Tongue (tissue), 2 donors: Measurements from ENCODE around the gene ADGRB3. TPM values are rescaled to one million over a fixed set of nuclear protein-coding genes. Genes with fewer than 3 reads are reported as not detected.
"Not testable (repeated sequence)": the region's sequence is repeated elsewhere in the genome, so short reads cannot be mapped to it uniquely, and the experiment has no call there.

Source experiments
- DNase-seq: peaks from one replicate; pipeline ENCODE4 v3.0.0-alpha.2; 2015
- total RNA-seq: library from RNA; depleted of rRNA; stranded (reverse); fragments of >200 nt; gene quantifications from one replicate; pipeline ENCODE4 v1.2.3, GENCODE V29; 2014

Gene ADGRB3
- total RNA-seq, 1 donor from 2014 or later = 6.1 TPM

DNA sequence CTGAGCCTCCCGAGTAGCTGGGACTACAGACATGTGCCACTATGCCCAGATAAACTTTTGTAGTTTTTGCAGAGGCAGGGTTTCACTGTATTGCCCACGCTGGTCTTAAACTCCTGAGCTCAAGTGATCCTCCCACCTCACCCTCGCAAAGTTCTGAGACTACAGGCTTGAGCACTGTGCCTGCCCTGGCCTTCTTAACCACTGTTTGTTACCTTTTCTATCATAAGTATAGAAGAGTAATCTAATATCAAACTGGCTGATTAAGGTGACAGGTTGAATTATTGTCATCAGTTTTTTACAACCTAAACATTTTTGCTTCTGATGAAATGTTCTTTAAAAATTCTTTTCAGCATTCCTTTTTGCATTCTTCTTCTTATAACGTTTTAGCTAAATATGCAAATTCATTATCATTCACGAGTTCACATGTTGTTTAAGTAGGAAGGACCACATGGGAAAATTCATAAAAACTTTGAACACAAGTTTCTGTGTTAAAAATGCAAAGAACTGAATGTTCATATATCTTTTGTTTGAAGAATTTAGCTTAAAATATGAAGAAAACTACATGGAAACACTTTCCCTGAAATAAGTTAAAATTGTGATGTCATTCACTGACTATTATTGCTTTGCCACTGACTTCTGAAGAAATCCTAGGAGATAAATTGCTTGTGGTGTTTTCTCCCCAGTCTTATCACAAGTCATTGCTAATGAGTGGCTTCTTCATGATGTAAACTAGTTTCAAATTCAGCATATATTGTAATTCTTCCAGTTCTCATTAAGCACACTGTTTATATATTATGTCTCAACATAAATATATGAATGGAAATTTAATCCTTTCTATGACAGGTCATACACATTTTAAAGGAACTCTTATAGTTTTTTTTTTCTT lies 106.7 kb downstream of the ADGRB3 start:
- DNase-seq = no peak

DNA sequence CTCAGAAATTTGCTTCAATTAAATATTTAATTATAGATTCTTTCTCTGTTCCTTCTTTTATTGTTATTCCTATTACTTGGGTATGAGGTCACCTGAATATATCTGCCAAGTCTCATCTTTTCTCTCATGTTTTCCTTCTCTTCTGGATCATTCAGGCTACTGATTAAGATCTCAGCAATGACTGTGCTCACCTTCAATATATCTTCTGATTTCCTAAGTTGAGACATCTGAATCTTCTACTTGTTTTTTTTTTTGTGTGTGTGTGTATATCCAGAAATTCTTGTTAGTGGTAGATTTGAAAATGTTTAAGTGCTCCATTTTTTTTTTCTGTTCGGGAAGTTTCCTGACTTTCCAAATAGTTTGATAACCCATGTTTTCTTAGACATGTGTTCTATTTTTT lies 108.0 kb downstream of the ADGRB3 start:
- DNase-seq = no peak

DNA sequence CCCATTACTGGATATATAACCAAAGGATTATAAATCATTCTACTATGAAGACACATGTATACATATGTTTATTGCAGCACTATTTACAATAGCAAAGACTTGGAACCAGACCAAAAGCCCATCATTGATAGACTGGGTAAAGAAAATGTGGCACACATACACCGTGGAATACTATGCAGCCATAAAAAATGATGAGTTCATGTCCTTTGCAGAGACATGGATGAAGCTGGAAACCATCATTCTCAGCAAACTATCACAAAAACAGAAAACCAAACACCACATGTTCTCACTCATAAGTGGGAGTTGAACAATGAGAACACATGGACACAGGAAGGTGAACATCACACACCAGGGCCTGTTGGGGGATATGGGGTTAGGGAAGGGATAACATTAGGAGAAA lies 109.3 kb downstream of the ADGRB3 start:
- DNase-seq = not testable (repeated sequence)

- DNase-seq = no peak
Measured at GRCh38 chr6:68746376-68746775, 111.3 kb downstream of the ADGRB3 start.

GRCh38 chr6:68747110-68747790 lies 112.2 kb downstream of the ADGRB3 start:
- DNase-seq = no peak

- not testable (repeated sequence) for DNase-seq
Measured at GRCh38 chr6:68747832-68748231, 112.8 kb downstream of the ADGRB3 start.

DNA sequence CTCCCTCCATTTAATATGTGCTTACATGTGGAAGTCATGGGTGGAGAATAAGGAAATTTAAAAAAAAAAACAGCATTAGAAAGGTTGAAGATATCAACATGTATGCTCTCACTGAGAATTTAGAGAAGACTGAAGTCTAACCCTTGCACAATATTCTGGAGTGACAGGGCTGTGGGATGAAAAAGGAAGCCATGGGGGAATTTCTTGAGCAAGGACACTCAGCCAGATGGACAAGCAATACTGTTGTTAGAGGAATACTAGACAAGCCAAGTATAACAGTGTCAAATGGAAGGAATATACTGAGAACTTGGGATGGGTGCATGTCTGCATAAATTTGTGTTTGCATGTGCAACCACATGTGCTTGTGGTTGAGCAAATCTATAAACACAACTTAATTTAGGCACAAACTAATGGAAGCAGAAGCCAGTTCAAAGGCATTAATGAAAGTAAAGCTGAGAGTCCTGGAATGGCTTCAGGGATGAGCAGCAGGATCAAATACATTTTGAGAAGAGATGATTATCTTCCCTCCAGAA lies 119.7 kb downstream of the ADGRB3 start:
- no peak for DNase-seq

DNA sequence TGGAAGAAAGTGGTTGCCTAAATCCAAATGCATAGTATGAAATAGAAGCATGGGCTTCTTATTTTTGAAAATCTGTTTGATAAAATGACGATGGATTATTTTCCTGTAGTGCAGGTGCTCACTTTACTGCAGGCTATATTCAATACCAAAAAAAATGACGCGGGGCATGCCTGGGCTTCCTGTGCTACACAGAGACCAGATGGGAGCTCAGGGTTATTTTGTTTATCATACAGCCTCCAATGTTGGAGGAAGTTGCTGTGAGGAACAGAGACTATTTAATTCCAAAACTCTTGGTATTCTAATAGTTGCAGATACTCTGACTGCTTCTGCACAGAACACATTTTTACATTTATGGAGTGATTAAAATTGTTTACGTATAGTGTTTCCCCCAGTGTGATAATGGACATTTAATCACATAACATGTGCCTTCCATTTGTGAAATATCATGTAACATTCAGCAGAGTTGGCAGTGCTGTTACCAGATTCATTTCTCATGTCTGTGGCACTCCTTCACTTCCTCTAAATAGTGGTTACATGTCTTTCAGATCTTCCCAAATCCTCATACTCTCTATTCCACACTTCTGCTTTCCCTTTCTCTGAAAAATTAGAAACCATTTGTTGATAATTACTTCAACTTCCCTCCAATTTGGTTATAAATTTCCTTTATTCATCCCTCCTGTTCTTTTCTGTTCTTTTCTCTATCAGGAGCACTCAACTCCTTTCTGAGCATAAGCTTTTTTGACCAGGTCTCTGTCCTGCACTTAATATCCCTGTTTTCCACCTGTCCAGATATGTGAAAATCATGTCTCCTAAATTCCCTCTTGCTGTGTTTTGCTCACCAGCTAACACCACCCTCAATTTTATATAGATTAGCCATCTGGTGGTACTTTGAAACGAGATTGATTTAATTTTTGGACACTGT lies 121.6 kb downstream of the ADGRB3 start:
- DNase-seq = peak; percentile 12

DNA sequence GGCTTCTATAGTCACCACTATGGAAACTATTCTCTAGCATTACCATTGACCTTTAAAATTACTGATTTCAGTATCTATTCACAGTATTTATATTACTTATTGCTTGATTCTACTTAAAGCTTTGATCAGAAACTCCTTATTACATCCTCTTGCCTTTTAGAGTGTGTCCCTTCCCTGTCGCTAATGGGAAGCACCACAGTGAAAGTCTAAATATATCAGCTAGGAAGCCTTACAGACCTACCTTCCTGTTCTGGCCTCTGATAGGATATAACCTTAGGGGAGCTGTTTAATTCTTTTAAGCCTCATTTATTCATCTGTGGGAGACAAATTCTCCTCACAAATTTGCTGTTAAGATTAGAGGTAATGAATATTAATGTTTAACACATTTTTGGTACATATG lies 122.7 kb downstream of the ADGRB3 start:
- DNase-seq = no peak

DNA sequence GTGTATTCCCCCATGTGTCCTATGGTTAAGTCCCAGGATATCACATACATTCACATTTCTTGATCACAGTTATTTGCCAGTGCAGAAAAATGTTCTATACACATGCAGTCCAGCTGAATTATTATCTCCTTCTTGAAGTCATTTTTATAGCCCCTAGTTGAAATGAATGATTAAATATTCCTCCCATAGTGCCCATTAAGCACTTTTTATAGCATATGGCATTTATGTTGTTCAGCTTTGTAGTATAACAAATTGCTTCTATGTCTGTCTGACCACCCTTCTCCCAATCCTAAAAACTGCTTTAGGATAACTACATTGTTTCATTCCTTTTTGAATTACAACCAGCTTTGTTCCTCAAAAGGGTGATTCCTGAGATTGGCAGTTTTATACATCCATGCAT lies 123.5 kb downstream of the ADGRB3 start:
- no peak for DNase-seq

GRCh38 chr6:68760485-68760884 lies 125.4 kb downstream of the ADGRB3 start:
- DNase-seq = no peak

DNA sequence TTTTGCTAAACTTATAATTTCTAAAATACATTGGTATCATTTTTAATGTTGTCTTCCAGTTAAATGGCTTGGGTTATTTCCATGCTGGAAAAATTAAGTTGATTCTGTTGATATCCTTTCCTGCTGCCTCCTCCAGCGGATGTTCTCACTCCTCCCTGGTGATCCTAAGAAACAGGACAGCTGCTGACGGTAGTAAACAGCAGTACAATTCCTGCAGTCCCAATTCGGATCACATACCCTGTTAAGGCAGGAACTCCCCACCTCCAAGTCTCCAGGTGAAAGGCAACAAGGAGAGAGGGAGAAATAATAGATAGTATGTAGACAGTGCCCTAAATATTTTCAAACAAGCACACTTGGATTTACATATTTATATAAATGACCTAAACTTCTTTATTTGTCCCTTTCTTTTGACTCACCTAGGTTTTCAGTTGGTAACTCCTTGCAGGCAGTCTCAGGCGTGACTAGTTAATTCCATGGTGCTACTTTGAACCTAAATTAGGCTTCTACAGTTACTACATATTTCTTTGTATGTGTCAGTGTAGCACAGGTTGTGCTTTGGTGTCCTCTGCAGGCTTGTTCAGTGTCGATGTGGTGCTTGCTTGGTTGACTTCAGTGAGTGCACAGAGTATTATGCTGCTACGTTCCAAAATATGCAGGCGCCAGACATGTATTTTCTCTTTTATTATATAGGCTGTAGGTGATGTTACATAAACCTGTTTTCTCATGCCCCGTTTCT lies 126.0 kb downstream of the ADGRB3 start:
- DNase-seq = no peak

DNA sequence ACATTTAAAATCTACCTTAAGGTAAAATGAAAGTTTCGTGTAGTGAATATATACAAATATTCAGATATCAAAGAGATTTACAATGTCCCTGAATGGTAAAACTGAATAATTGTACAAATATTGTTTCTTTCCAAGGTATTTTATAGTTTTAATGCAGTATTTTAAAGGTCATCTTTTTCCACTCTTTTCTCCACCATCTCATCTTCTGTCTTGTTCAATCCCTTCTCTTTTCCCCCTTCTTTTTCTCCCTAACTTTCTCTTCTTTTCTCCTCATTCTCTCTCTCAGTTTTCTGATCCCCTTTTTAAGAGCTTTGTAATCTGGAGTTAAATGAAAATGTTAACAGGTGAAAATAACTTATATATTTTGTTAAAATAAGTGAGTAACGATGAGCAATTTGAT lies 126.9 kb downstream of the ADGRB3 start:
- DNase-seq = no peak

- DNase-seq = no peak
Measured at GRCh38 chr6:68771426-68771825, 136.3 kb downstream of the ADGRB3 start.

DNA sequence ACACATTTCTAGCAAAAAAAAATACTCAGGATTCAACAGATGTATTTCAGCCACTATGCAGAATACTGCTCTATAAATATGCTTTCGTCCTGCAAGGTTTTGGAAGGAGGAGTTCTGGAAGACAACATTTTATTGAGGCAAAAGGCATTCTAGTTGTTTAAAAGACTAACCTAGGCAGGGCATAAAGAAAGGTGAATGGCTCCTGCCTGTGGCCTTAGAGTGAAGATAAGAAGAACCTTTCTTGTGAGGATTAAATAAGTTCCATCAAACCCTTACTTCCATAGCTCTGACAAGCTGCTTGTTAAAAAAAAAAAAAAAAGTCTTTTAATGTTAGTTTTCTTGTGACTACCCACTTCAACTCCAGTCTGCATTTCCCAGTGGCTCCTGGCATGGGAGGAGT lies 139.8 kb downstream of the ADGRB3 start:
- no peak for DNase-seq

GRCh38 chr6:68776354-68776753 lies 141.3 kb downstream of the ADGRB3 start:
- DNase-seq = no peak

DNA sequence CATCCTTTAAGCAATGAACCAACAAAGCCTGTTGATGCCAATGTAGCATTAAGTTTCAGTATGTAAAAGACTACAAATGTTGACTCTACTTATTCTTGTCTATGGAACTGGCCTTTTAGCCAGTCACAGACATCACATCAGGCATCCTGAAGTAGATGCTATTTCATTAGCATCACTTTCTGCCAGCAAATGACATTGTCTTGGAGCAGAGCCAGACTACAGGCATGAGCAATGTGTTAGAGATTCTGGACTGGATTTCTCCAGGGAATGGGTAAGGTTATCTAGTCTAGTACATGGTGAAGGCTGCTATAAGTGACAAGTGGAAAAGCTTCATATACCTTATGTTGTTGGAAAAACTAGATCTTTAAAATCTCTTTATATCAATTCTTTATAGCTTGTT lies 142.9 kb downstream of the ADGRB3 start:
- DNase-seq = peak; percentile 44

DNA sequence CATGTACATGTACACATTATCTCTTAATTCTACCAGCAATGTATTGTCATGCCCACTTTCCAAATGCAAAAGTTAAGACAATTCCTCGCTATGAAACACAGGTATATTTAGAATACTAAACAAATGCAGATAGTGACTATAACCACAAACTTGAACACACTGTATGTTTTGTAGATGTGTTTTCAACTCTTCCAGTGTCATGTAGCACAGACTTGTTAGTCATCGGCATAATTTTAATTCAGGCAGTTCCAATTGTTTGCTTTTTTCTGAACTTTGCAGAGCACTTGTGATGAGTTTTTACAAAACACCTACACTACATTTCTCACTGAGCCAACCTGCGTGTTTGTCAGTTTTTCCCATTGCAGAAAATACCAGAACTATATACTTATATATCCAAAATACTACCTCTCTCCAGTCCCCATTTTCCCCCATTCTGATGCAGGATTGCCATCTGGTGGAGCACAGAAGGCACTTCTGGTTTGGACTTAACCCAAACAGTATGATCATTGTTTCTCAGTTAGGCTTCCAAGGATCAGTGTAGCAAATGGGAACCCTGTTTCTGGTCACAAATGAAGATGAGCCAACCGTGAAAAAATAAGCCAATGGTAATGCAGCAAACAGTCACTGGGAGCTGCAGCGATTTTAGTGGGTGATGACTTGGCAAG lies 143.4 kb downstream of the ADGRB3 start:
- peak; percentile 81 for DNase-seq

GRCh38 chr6:68779366-68779765 lies 144.3 kb downstream of the ADGRB3 start:
- no peak for DNase-seq

DNA sequence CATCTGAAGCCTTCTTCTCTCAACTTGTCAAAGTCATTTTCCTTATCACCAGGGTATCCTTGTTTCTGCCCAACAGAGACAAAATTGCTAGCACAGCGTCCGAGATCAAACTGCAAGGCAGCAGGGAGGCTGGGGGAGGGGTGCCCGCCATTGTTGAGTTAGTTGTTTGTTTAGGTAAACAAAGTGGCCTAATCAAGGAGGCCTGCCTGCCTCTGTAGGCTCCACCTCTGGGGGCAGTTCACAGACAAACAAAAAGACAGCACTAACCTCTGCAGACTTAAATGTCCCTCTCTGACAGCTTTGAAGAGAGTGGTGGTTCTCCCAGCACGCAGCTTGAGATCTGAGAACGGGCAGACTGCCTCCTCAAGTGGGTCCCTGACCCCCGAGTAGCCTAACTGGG lies 155.0 kb downstream of the ADGRB3 start:
- DNase-seq = not testable (repeated sequence)

DNA sequence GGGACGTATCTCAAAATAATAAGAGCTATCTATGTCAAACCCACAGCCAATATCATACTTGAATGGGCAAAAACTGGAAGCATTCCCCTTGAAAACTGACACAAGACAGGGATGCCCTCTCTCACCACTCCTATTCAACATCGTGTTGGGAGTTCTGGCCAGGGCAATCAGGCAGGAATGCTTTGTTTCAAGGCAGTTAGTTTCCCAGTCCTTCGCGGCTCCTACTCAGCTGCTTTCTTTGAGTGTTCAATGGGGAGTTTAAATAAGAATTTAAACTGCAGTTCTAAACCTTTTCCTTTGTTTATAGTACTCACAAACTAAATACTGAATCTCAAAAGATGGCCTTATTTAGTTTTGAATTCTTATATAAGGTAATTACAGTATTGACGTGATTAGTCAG lies 179.9 kb downstream of the ADGRB3 start:
- DNase-seq = not testable (repeated sequence)
